GM18511 (cell line): ENCODE results near the gene REPS2.
"Not testable (repeated sequence)": the region's sequence is repeated elsewhere in the genome, so short reads cannot be mapped to it uniquely, and the experiment has no call there.

Experiments used
- ATAC-seq: cut with Tn5 transposase; IDR thresholded peaks from one replicate; pipeline ENCODE4 v1.9.1; 2021; ENCODE audit warnings: mild to moderate bottlenecking, moderate library complexity; ENCODE audit not compliant: unreplicated experiment

REPS2 gene

GRCh38 chrX:16962661-16963060 is 16.2 kb downstream of the REPS2 start:
- not testable (repeated sequence) for ATAC-seq

- ATAC-seq: no peak
These were observed 16.8 kb downstream of the REPS2 start for GRCh38 chrX:16963216-16963615.

GRCh38 chrX:16964976-16965375 is 18.5 kb downstream of the REPS2 start:
- ATAC-seq: not testable (repeated sequence)

- no peak for ATAC-seq
These were observed 20.4 kb downstream of the REPS2 start for GRCh38 chrX:16966752-16967448.

GRCh38 chrX:16968753-16969152 is 22.3 kb downstream of the REPS2 start:
- not testable (repeated sequence) for ATAC-seq

GRCh38 chrX:16970977-16971376 is 24.5 kb downstream of the REPS2 start:
- ATAC-seq: no peak

- ATAC-seq: no peak
These were observed 25.2 kb downstream of the REPS2 start for GRCh38 chrX:16971694-16972093.

GRCh38 chrX:16975233-16975632 is 28.8 kb downstream of the REPS2 start:
- ATAC-seq: no peak

- no peak for ATAC-seq
These were observed 31.3 kb downstream of the REPS2 start for GRCh38 chrX:16977771-16978170.

GRCh38 chrX:16978193-16978984 is 31.9 kb downstream of the REPS2 start:
- no peak for ATAC-seq

- ATAC-seq: no peak
These were observed 32.8 kb downstream of the REPS2 start for GRCh38 chrX:16979226-16979625.

GRCh38 chrX:16981209-16981608 is 34.8 kb downstream of the REPS2 start:
- ATAC-seq: no peak

GRCh38 chrX:16981980-16982379 is 35.5 kb downstream of the REPS2 start:
- ATAC-seq: no peak

- ATAC-seq: no peak
These were observed 36.6 kb downstream of the REPS2 start for GRCh38 chrX:16983051-16983450.

GRCh38 chrX:16985286-16985685 is 38.8 kb downstream of the REPS2 start:
- ATAC-seq: no peak

- ATAC-seq: no peak
These were observed 39.7 kb downstream of the REPS2 start for GRCh38 chrX:16986169-16986568.

- ATAC-seq: no peak
These were observed 43.3 kb downstream of the REPS2 start for GRCh38 chrX:16989750-16990149.

- ATAC-seq: no peak
These were observed 44.4 kb downstream of the REPS2 start for GRCh38 chrX:16990839-16991238.

- ATAC-seq: no peak
These were observed 46.0 kb downstream of the REPS2 start for GRCh38 chrX:16992445-16992844.

GRCh38 chrX:16992951-16993350 is 46.5 kb downstream of the REPS2 start:
- no peak for ATAC-seq

- no peak for ATAC-seq
These were observed 47.4 kb downstream of the REPS2 start for GRCh38 chrX:16993791-16994318.

GRCh38 chrX:16994736-16995135 is 48.3 kb downstream of the REPS2 start:
- ATAC-seq: no peak
